ENCODE data around the gene ZNF549. TPM values are rescaled to one million over a fixed set of nuclear protein-coding genes. Genes with fewer than 3 reads are reported as not detected.

The ZNF549 gene
- total and polyA plus RNA-seq, 2 of the 13 experiments (the other 11 are each of a cell fraction or from before 2014, with no cell fraction given) = 2.8 to 6.4 TPM

DNA sequence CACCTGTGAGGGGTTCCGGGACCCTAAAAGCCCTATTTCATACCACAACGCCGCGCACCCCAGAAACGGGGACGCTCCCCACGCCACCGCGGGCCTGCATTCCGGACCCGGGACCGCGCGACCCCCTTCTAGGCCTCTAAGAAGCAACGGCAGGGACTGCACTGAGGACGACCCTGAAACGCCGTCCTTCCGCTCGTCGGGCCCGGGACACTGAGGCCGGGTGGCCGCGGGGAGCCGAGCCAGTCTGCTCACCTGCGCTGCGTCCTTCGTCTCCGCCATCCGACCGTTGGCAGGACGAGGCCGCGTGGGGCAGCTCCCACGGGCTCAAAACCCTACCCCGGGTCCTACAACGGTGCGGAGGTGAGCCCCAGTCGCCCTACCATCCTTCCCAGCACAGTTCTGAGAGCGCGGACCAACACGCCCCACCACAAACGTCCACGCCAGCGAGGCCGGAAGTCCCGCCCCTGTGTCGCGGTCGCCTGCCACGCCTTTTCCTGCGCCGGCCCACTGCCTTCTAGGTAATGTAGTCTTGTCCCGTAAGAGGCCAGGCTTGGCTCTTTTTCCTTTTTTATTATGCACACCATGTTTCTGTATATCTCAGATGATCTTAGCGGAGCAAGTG lies 32.4 kb downstream of the ZNF549 start, which contains the start of gene ZNF550 (continued):
- TF ChIP-seq ZFY (CRISPR knock-in tag; IDR thresholded peaks at IDR 0.05) = peak; percentile 83
- TF ChIP-seq MYC (CRISPR knock-in tag; IDR thresholded peaks at IDR 0.05; ENCODE audit: borderline replicate concordance) = peak; percentile 70; the same call in 1 of the 2 replicates
- TF ChIP-seq BRD4 (CRISPR knock-in tag; IDR thresholded peaks at IDR 0.05) = no peak
- TF ChIP-seq SPEN (CRISPR knock-in tag; IDR thresholded peaks at IDR 0.05; ENCODE audit: low read depth) = peak; percentile 89
- peak; percentile 26; the same call in 1 of the 2 replicates for TF ChIP-seq MED1 (CRISPR knock-in tag; IDR thresholded peaks at IDR 0.05)
- TF ChIP-seq, protein P1, sequence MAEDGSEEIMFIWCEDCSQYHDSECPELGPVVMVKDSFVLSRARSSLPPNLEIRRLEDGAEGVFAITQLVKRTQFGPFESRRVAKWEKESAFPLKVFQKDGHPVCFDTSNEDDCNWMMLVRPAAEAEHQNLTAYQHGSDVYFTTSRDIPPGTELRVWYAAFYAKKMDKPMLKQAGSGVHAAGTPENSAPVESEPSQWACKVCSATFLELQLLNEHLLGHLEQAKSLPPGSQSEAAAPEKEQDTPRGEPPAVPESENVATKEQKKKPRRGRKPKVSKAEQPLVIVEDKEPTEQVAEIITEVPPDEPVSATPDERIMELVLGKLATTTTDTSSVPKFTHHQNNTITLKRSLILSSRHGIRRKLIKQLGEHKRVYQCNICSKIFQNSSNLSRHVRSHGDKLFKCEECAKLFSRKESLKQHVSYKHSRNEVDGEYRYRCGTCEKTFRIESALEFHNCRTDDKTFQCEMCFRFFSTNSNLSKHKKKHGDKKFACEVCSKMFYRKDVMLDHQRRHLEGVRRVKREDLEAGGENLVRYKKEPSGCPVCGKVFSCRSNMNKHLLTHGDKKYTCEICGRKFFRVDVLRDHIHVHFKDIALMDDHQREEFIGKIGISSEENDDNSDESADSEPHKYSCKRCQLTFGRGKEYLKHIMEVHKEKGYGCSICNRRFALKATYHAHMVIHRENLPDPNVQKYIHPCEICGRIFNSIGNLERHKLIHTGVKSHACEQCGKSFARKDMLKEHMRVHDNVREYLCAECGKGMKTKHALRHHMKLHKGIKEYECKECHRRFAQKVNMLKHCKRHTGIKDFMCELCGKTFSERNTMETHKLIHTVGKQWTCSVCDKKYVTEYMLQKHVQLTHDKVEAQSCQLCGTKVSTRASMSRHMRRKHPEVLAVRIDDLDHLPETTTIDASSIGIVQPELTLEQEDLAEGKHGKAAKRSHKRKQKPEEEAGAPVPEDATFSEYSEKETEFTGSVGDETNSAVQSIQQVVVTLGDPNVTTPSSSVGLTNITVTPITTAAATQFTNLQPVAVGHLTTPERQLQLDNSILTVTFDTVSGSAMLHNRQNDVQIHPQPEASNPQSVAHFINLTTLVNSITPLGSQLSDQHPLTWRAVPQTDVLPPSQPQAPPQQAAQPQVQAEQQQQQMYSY (CRISPR knock-in tag; IDR thresholded peaks at IDR 0.05) = no peak
- peak; percentile 49; the same call in 1 of the 2 replicates for TF ChIP-seq ZNF543 (CRISPR knock-in tag; IDR thresholded peaks at IDR 0.05)
- TF ChIP-seq YEATS2 (CRISPR knock-in tag; IDR thresholded peaks at IDR 0.05; ENCODE audit: borderline replicate concordance) = peak; percentile 86; the same call in 1 of the 2 replicates
- no peak for TF ChIP-seq AGO1 (IDR thresholded peaks at IDR 0.05; ENCODE audit: low read depth, low read length, poor library complexity, severe bottlenecking)
- TF ChIP-seq ZNF331 (CRISPR knock-in tag; IDR thresholded peaks at IDR 0.05) = 0 out of 2 replicates have a peak, but pooled peaks have one; percentile 8
- TF ChIP-seq ZNF605 (CRISPR knock-in tag; IDR thresholded peaks at IDR 0.05) = 0 out of 2 replicates have a peak, but pooled peaks have one; percentile 39
- TF ChIP-seq ZSCAN31 (CRISPR knock-in tag; IDR thresholded peaks at IDR 0.05; ENCODE audit: low read depth) = 0 out of 2 replicates have a peak, but pooled peaks have one; percentile 15
- TF ChIP-seq ZNF230 (CRISPR knock-in tag; IDR thresholded peaks at IDR 0.05) = peak; percentile 78; the same call in 1 of the 2 replicates
- peak; percentile 74; the same call in 1 of the 2 replicates for TF ChIP-seq KAT8 (CRISPR knock-in tag; IDR thresholded peaks at IDR 0.05)
- 0 out of 2 replicates have a peak, but pooled peaks have one; percentile 55 for TF ChIP-seq ZNF343 (CRISPR knock-in tag; IDR thresholded peaks at IDR 0.05)
- TF ChIP-seq, protein P2, sequence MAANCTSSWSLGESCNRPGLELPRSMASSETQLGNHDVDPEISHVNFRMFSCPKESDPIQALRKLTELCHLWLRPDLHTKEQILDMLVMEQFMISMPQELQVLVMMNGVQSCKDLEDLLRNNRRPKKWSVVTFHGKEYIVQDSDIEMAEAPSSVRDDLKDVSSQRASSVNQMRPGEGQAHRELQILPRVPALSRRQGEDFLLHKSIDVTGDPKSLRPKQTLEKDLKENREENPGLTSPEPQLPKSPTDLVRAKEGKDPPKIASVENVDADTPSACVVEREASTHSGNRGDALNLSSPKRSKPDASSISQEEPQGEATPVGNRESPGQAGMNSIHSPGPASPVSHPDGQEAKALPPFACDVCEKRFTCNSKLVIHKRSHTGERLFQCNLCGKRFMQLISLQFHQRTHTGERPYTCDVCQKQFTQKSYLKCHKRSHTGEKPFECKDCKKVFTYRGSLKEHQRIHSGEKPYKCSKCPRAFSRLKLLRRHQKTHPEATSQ (CRISPR knock-in tag; IDR thresholded peaks at IDR 0.05; ENCODE audit: borderline replicate concordance) = no peak
- peak; percentile 22; the same call in 1 of the 2 replicates for TF ChIP-seq ZNF768 (CRISPR knock-in tag; IDR thresholded peaks at IDR 0.05)
- TF ChIP-seq ZNF737 (CRISPR knock-in tag; IDR thresholded peaks at IDR 0.05; ENCODE audit: borderline replicate concordance) = no peak
- TF ChIP-seq PHF5A (CRISPR knock-in tag; IDR thresholded peaks at IDR 0.05; ENCODE audit: low read depth, unreplicated experiment) = no peak
- TF ChIP-seq NFKB2 (CRISPR knock-in tag; IDR thresholded peaks at IDR 0.05; ENCODE audit: borderline replicate concordance) = peak; percentile 30; the same call in 1 of the 2 replicates
- TF ChIP-seq ATF1 (CRISPR knock-in tag; IDR thresholded peaks at IDR 0.05) = peak; percentile 87
- TF ChIP-seq FOXK2 (IDR thresholded peaks at IDR 0.05) = no peak

All from HepG2 (cell line).